ENCODE data around the gene SPP1. TPM values are rescaled to one million over a fixed set of nuclear protein-coding genes. Genes with fewer than 3 reads are reported as not detected.

The SPP1 gene
- total and polyA plus RNA-seq, 10 of the 15 experiments (the other 5 are each of a cell fraction or from before 2014, with no cell fraction given): 0.05 to 1.1 (median 0.39) TPM; not detected in 6

DNA sequence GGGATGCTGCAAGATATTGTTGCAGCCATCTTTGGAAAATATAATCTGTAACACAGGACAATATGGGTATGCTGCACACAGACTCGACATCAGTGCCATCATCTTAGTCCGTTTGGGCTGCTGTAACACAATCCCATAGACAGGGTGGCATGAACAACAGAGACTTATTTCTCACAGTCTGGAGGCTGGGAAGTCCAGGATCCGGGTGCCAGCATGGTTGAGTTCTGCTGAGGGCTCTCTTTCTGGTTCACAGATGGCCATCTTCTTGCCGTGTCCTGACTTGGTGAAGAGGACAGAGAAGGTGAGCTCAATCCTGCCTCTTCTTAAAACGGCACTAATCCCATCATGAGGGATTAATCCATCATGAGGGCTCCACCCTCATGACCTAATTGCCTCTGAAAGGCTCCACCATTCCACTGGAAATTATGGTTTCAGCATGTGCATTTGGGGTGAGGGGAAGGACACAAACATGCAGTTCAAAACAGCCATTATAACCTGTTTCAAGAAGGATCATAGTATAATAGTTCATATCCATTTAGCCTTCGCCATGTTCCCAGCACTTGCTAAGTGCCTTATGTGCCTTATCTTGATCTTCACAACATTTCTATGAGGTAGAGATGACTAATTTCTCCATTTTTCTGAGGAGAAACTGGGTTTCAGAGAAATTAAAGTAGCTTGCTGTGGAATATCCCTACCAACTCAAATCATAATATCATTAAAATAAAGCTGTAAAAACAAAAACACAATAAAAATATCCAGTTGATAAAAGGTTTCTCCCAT lies 27.9 kb upstream of the SPP1 start:
- H3K4me2 ChIP-seq (ENCODE audit: control insufficient read depth, insufficient read depth): no peak overlapping the region
- POLR2A ChIA-PET: no interaction called here
- H3K4me1 ChIP-seq (ENCODE audit: control insufficient read depth, insufficient read depth, low read length): no peaks in the 10 kb centered on the region
- H3K4me3 ChIP-seq: no peak overlapping the region
- intact Hi-C loops (cut with micrococcal nuclease; ENCODE audit: unreplicated experiment) (no loop called here), in situ Hi-C loops (cut with MboI) (no loop called here)
- CTCF ChIA-PET: no interaction called here
- no peak overlapping the region for H3K27ac ChIP-seq (ENCODE audit: control insufficient read depth, insufficient read depth)
- H4K20me1 ChIP-seq (ENCODE audit: control insufficient read depth, insufficient read depth): no peaks in the 10 kb centered on the region
- no peak for FAIRE-seq
- TF ChIP-seq NFIC (IDR thresholded peaks at IDR 0.05; ENCODE audit: low read depth, low read length) (no peak), SREBF2 (IDR thresholded peaks at IDR 0.05; ENCODE audit: low read length) (no peak), RBBP5 (conservative IDR thresholded peaks at IDR 0.05) (no peak), IRF4 (IDR thresholded peaks at IDR 0.05; ENCODE audit: low read depth, low read length) (no peak), TARDBP (IDR thresholded peaks at IDR 0.05; ENCODE audit: borderline replicate concordance) (no peak)
- DNase-seq (ENCODE audit: low read depth, low spot score): no peak
- no peaks in the 10 kb centered on the region for H3K36me3 ChIP-seq (ENCODE audit: control insufficient read depth in 2 of 2, insufficient read depth in 2 of 2, low read length in 1 of 2)
- ATAC-seq: no peak
- no peak overlapping the region for H3K9ac ChIP-seq (ENCODE audit: control insufficient read depth, insufficient read depth, low read length)
- no peaks in the 10 kb centered on the region for H3K9me3 ChIP-seq (replicated peaks; ENCODE audit: control insufficient read depth, insufficient read depth, low read length)
- no peak overlapping the region for H2AFZ ChIP-seq (ENCODE audit: control insufficient read depth, low read depth, low read length)
- no peaks in the 10 kb centered on the region for H3K27me3 ChIP-seq (replicated peaks in 1 of 2; ENCODE audit: control insufficient read depth in 2 of 2, insufficient read depth in 2 of 2, low read length in 1 of 2)
- BruUV-seq (replicated peaks): no TSS peak
- no peaks in the 10 kb centered on the region for H3K79me2 ChIP-seq (ENCODE audit: control insufficient read depth, insufficient read depth, low read length)
- SMC1A ChIA-PET (ENCODE audit: uncharacterized antibody, unreplicated experiment): no interaction called here
- RAD21 ChIA-PET (ENCODE audit: unreplicated experiment): no interaction called here
- WGBS (ENCODE audit: insufficient coverage, insufficient replicate concordance, low lambda C conversion rate, missing lambda C conversion rate): 16% methylated on average over 6 of the region's 6 CpGs

DNA sequence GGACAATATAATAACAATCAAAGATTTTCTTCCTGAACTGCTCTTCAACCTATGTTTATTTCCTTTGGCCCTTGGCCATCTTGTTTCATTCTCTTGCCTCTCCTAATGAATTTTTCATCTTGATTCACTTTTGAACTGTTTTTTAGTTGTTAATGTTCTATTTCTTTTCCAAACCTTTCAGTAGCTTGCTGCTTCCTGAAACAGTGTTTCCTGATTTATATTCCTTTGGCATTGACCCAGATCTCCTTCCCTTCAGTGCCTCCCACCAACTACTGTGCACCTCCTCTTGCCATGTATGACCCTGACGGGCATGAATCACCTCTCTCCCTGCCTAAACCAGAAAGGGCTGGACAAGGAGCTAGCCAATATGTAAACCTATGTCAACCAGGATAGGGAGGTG lies 25.6 kb upstream of the SPP1 start:
- H3K4me1 ChIP-seq (ENCODE audit: control insufficient read depth, insufficient read depth, low read length): no peaks in the 10 kb centered on the region
- no peak for FAIRE-seq
- ChIA-PET POLR2A (no interaction called here), SMC1A (ENCODE audit: uncharacterized antibody, unreplicated experiment) (no interaction called here), RAD21 (ENCODE audit: unreplicated experiment) (no interaction called here), CTCF (no interaction called here)
- no TSS peak for BruUV-seq (replicated peaks)
- H2AFZ ChIP-seq (ENCODE audit: control insufficient read depth, low read depth, low read length): no peak overlapping the region
- intact Hi-C loops (cut with micrococcal nuclease; ENCODE audit: unreplicated experiment): no loop called here
- no peak overlapping the region for H3K9ac ChIP-seq (ENCODE audit: control insufficient read depth, insufficient read depth, low read length)
- ATAC-seq: no peak
- H3K27me3 ChIP-seq (replicated peaks in 1 of 2; ENCODE audit: control insufficient read depth in 2 of 2, insufficient read depth in 2 of 2, low read length in 1 of 2): no peaks in the 10 kb centered on the region
- no peaks in the 10 kb centered on the region for H3K9me3 ChIP-seq (replicated peaks; ENCODE audit: control insufficient read depth, insufficient read depth, low read length)
- H3K36me3 ChIP-seq (ENCODE audit: control insufficient read depth in 2 of 2, insufficient read depth in 2 of 2, low read length in 1 of 2): no peaks in the 10 kb centered on the region
- no peak overlapping the region for H3K27ac ChIP-seq (ENCODE audit: control insufficient read depth, insufficient read depth)
- WGBS (ENCODE audit: insufficient coverage, insufficient replicate concordance, low lambda C conversion rate, missing lambda C conversion rate): 0% methylated on average over 1 of the region's 1 CpG
- in situ Hi-C loops (cut with MboI): no loop called here
- H3K4me2 ChIP-seq (ENCODE audit: control insufficient read depth, insufficient read depth): no peak overlapping the region
- H4K20me1 ChIP-seq (ENCODE audit: control insufficient read depth, insufficient read depth): no peaks in the 10 kb centered on the region
- H3K79me2 ChIP-seq (ENCODE audit: control insufficient read depth, insufficient read depth, low read length): no peaks in the 10 kb centered on the region
- DNase-seq (ENCODE audit: low read depth, low spot score): no peak
- H3K4me3 ChIP-seq: no peak overlapping the region
- no peak for TF ChIP-seq IKZF2 (IDR thresholded peaks at IDR 0.05)
- TF ChIP-seq SUPT20H (IDR thresholded peaks at IDR 0.05; ENCODE audit: borderline replicate concordance, control insufficient read depth, low read depth, low read length): no peak
- TF ChIP-seq, protein P1, sequence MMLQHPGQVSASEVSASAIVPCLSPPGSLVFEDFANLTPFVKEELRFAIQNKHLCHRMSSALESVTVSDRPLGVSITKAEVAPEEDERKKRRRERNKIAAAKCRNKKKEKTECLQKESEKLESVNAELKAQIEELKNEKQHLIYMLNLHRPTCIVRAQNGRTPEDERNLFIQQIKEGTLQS (IDR thresholded peaks at IDR 0.05; ENCODE audit: borderline replicate concordance, extremely low read depth, low read depth, low read length): no peak
- TF ChIP-seq ZNF274 (IDR thresholded peaks at IDR 0.05; ENCODE audit: insufficient read depth, insufficient read length): no peak
- no peak for TF ChIP-seq HDAC2 (IDR thresholded peaks at IDR 0.05)
- TF ChIP-seq, protein P2, sequence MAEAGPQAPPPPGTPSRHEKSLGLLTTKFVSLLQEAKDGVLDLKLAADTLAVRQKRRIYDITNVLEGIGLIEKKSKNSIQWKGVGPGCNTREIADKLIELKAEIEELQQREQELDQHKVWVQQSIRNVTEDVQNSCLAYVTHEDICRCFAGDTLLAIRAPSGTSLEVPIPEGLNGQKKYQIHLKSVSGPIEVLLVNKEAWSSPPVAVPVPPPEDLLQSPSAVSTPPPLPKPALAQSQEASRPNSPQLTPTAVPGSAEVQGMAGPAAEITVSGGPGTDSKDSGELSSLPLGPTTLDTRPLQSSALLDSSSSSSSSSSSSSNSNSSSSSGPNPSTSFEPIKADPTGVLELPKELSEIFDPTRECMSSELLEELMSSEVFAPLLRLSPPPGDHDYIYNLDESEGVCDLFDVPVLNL (IDR thresholded peaks at IDR 0.05; ENCODE audit: low read depth, low read length): no peak
- TF ChIP-seq BACH1 (IDR thresholded peaks at IDR 0.05; ENCODE audit: borderline replicate concordance): no peak
- TF ChIP-seq, protein P3, sequence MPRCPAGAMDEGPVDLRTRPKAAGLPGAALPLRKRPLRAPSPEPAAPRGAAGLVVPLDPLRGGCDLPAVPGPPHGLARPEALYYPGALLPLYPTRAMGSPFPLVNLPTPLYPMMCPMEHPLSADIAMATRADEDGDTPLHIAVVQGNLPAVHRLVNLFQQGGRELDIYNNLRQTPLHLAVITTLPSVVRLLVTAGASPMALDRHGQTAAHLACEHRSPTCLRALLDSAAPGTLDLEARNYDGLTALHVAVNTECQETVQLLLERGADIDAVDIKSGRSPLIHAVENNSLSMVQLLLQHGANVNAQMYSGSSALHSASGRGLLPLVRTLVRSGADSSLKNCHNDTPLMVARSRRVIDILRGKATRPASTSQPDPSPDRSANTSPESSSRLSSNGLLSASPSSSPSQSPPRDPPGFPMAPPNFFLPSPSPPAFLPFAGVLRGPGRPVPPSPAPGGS (IDR thresholded peaks at IDR 0.05; ENCODE audit: borderline replicate concordance, insufficient read depth, low read depth, low read length, poor library complexity, severe bottlenecking): no peak
- TF ChIP-seq RFX5 (IDR thresholded peaks at IDR 0.05; ENCODE audit: low read depth, low read length): no peak

All from GM12878 (cell line).